ENCODE data around the gene TCERG1L.

DNA sequence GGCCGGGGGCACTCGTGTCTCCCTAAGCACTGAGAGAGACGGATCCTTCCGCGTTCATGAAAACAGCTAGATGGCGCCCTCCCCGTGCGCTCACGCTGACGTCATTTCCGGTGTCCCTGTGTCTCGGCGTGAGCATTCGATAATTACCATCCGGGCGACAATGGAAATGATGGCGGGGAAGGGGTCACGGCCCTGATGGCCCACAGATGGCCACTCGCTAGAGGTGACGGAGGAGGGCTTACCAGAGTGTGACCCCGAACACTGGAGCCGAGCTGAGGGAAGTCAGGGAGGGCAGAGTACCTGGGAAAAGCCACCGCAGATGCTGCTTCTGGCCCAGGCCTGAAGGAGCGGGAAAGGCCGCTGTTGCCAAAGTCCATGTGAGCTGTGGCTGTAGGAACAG is 222.9 kb downstream of the TCERG1L start:
- TF ChIP-seq EZH2phosphoT487 (IDR thresholded peaks at IDR 0.05; ENCODE audit: borderline replicate concordance, low read depth) (no peak), POLR2AphosphoS5 (IDR thresholded peaks at IDR 0.05; ENCODE audit: low read depth, low read length) (no peak), TCF12 (IDR thresholded peaks at IDR 0.05) (no peak), JUND (IDR thresholded peaks at IDR 0.05) (no peak), FOXM1 (IDR thresholded peaks at IDR 0.05; ENCODE audit: low read depth) (no peak)
- TF ChIP-seq, protein P1, sequence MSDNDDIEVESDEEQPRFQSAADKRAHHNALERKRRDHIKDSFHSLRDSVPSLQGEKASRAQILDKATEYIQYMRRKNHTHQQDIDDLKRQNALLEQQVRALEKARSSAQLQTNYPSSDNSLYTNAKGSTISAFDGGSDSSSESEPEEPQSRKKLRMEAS (IDR thresholded peaks at IDR 0.05; ENCODE audit: low read depth): no peak
- TF ChIP-seq, protein P2, sequence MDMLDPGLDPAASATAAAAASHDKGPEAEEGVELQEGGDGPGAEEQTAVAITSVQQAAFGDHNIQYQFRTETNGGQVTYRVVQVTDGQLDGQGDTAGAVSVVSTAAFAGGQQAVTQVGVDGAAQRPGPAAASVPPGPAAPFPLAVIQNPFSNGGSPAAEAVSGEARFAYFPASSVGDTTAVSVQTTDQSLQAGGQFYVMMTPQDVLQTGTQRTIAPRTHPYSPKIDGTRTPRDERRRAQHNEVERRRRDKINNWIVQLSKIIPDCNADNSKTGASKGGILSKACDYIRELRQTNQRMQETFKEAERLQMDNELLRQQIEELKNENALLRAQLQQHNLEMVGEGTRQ (IDR thresholded peaks at IDR 0.05; ENCODE audit: borderline replicate concordance, low read depth, low read length): no peak
- TF ChIP-seq, protein P3, sequence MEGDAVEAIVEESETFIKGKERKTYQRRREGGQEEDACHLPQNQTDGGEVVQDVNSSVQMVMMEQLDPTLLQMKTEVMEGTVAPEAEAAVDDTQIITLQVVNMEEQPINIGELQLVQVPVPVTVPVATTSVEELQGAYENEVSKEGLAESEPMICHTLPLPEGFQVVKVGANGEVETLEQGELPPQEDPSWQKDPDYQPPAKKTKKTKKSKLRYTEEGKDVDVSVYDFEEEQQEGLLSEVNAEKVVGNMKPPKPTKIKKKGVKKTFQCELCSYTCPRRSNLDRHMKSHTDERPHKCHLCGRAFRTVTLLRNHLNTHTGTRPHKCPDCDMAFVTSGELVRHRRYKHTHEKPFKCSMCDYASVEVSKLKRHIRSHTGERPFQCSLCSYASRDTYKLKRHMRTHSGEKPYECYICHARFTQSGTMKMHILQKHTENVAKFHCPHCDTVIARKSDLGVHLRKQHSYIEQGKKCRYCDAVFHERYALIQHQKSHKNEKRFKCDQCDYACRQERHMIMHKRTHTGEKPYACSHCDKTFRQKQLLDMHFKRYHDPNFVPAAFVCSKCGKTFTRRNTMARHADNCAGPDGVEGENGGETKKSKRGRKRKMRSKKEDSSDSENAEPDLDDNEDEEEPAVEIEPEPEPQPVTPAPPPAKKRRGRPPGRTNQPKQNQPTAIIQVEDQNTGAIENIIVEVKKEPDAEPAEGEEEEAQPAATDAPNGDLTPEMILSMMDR (IDR thresholded peaks at IDR 0.05): no peak
- TF ChIP-seq, protein P4, sequence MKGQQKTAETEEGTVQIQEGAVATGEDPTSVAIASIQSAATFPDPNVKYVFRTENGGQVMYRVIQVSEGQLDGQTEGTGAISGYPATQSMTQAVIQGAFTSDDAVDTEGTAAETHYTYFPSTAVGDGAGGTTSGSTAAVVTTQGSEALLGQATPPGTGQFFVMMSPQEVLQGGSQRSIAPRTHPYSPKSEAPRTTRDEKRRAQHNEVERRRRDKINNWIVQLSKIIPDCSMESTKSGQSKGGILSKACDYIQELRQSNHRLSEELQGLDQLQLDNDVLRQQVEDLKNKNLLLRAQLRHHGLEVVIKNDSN (IDR thresholded peaks at IDR 0.05; ENCODE audit: borderline replicate concordance, low read depth): no peak
